Medulla oblongata (tissue), 1 donor: ENCODE measurements around the gene ERC2.

Experiments used
- DNase-seq: peaks from one replicate; pipeline ENCODE4 v3.0.0-alpha.2; 2015; ENCODE audit errors: extremely low spot score

Gene ERC2

DNA sequence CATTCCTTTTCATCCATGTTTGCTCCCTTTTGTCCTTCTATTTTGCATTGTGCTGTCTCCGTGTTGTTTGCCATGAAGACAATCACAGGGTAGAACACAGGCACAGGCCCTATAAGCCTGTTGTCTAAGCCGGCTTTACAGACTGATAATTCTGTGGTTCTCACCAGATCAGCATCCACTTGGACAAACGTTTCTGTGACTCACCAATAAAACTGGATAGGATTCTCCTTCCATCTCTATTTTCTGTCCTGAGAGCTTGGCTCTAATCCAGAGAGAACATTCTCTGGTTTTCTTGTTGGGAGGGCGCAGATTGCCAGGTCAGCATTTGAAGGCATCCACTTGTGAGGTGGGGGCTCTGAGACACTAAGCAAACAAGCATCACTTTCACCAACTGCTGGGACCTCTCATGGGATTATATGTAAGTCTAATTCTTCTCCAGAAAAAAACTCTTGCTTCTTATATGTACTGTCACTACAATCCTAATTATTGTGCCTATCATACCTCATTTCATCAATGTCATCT lies 101.6 kb downstream of the ERC2 start:
- peak; percentile 27 for DNase-seq

DNA sequence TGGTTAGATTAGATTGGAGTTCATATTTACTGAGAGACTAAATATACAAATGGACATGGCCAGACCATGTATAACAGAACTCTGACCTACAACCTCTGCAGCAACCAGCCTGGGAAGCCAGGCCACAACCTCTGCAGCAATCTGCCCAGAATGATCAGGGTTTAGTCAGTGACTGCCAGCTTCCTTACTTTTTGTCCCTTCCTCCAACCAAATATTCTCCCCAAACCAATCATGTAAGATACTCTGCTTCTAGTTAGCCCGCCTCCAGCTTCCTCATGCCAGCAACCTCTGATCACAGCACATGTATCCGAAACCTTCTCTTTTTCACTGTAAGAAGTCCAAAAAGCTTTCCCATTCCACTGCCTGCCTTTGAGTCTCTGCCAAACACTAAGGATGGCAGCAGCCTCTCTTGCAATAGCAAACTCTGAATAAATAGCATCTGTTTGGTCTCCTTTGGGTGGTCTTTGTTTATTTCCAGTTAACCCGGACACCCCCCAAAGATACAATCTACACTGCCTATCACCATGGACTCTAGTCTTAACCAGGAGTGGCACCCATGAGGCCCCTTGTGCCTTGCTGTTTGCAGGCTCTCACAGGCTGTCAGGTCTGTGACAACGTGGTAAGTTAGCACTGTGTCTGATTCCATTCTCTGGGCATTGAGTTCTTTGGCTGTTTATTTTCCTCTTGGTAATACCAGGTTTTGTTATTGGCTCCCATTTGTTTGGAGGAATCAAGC lies 102.2 kb downstream of the ERC2 start:
- peak; percentile 27 for DNase-seq

DNA sequence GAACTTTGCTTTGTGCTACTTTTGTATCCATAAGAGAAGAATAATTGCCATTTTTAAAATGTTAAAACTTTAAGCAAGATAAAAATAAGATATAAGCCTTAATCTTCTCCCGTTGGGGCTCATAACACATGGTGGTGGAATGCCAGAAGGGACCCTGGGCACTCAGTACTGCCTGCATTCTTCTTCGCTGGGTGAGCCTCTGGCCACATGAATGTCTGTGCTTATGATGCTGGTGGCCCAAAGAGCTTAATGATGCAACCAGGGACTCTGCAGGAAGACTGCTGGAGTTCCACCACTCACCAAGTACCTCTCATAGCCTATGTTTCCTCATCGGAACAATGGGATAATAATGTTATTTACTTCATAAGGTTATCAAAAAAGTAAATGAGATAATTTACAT lies 103.6 kb downstream of the ERC2 start:
- no peak for DNase-seq

DNA sequence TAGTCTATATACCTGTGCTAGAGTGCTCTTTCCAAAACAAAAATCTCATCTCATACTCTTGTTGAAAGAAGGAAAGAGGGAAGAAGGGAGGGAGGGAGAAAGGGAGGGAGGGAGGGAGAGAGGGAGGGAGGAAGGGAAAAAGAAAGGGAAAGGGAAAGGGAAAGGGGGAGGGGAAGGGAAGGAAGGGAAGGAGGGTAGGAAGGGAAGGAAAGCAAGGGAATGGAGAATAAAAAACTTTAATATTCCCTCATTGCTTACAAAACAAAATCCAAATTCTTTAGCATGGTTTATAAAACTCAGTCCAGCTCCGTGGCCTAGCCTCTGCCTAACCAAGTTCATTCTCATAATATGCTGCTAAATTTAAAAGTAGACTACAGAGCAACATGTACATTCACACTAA lies 104.5 kb downstream of the ERC2 start:
- DNase-seq: no peak

DNA sequence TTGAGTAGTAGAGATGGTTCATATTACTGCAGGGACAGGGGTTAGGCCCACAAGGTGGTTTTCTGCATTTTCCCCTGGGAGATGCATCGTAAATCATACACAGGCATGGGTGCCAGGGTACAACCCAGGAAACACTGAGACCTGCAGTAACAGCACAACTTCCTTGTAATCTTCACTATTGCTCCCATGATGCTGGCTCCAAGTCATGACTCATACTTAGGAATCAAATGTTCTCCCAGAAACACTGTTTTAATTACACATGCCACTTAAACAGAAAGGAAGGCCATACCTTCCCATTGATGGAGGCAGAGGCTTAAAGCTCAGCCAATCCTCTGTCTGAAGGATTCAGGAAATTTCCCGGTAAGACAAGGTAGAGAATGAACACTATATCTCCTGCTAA lies 106.5 kb downstream of the ERC2 start:
- DNase-seq: no peak

DNA sequence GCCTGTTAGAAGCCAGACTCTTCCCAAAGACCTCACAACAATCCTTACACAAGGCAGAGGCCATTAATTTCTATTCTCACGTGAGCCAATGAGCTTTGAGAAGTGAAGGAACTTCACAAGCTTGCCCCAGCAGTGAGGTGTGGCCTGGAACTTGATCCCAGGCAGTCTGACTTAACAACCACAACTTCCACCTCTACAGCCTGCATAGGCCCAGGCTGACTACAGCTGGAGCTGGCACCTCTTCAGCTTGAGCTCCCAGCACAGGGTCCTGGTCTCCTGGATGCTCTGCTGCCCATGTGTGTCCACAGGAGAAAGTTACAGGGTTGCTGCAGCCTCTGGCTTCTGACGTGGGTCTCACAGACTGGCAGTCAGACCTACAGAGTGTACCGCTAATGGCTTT lies 111.0 kb downstream of the ERC2 start:
- DNase-seq: no peak

DNA sequence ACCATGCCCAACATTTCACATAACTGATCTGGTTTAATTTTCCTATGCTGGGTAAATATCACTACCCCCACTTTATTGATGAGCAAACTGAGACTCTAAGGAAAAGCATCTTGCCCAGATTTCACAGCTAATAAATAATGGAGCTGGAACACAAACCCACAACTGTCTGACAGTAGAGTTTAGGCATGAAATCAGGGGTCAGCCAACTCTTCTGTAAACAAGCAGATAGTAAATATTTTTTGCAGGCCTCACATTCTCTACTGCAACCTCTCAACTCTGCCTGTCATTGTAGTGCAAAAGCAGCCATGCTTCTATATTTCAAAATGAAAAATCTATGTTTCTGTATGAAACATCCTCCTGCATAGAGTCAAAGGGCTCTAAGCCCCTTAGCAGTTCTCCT lies 111.5 kb downstream of the ERC2 start:
- DNase-seq: no peak

DNA sequence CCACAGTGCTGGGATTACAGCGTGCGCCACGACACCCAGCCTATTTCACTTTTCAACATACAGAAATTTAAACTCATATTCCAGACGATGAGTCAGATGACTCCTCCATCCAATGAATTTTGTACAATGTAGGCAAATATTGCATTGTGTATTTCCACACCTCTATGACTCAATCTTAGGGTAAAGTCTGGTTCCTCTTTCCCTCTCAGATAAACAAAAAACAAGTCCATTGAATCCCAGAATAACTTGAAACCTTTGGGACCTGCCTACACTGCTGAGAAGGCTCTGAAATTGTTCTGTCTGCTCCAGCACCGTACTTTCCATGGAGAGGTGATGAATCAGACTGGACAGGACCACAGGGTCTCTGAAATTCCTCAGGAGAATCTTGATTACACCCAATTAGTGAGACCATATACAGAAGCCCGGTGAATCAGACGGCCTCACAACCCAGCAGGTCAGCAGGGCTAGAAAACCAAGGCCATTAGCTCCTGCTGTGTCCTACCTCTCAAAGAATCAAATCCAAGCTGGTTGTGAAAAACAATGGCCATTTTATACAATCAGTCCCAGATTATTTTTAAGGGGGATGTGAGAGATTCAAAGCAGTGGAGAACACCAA lies 112.6 kb downstream of the ERC2 start:
- no peak for DNase-seq

DNA sequence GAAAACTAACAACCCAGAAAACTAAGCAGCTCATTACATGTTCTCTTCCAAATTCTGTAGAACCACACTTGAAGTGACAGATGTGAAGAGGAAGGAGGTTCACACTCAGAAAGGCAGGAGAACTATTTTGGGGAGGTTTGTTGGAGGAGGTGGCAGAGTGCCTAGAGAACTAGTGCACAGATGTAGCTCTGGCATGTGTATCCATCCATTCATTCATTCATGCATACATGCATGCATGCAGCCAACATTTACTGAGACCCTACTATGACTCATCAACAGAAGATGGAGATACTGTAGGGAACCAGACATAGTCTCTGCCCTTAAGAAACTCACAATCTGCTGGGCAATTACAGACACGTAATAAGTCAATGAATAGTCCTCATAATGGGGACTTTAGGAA lies 116.7 kb downstream of the ERC2 start:
- no peak for DNase-seq

DNA sequence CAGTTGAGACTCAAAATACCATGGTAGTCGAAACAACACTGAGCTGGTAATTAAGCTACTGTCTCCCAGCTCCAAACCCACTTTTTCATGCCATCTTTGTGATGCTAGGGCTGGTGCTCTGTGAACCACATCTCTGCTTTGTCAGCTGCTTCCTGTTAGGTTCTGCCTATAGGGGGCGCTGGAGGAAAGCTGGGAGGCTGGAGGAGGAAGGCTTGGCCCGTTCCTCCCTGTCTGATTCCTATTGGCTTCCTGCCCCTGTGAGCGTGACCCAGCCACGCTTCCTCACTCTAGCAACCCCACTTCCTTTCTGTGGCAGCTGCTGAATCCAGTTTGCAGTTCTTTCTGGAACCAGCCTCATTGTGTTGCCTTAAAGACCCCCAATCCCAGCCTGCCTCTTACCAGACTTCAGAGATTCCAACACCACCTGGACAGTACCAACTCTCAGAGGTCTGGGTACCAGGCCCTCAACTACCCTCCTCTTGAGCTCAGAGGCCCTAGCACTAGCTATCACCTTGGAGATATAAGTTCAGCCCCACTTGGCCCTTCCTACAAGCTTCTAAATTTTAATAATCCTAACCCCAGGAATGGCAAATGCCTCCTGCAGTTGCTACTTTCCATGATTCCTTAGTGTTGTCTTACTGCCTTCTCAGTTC lies 120.9 kb downstream of the ERC2 start:
- DNase-seq: peak; percentile 89

DNA sequence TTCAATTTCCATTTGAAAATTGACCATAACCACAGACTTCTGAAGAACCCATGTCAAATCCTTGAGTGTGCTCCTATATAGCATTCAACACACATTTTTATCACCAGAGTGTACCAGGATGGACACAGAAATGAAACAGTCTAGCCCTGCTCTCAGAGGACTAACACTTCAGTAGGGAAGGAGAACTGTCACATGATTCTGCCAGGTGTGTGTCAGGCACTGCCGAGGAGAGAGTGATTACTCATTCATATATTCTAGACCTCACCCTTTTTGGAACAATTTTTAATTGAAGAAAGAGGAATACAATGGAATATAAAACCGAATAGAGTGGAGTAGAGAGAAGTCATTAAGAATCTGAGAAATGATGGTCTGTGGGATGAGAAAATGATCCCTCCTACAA lies 125.8 kb downstream of the ERC2 start:
- no peak for DNase-seq

DNA sequence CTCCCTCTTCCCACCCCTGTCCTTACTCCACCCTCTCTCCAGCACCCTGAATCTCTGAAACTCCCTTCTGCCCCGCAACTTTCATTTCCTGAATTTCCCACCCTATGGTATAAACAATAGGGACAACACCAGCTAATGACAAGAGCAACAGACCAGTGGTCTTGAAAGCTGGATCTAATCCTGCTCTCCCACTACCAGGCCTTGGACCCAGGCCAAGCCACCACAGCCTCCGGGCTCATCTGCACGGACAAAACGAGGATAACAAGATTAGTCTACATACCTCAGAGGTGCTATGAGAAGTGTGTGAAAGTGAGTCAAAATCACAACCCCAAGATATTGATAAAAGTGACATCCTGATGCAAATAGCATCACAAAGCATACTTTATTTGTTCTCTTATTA lies 128.6 kb downstream of the ERC2 start:
- DNase-seq: no peak

DNA sequence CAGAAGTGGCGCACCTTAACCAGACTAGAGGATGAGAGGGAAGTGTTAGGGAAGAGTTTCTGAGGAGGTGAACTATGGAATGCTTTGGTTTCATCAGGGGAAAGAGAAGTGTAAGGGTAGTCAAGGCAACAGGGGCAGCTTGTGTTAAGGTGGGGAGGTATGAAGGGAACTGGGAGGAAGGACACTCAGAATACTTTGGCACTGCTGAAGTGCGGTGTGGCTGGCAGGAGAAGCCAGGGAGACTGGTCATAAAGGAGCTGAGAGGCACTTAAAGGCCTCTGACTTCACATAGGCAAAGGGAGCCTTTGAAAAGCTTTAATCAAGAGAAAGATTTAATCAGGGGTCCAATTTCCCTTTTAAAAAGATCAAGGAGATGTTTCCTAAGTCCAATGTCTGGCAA lies 129.0 kb downstream of the ERC2 start:
- DNase-seq: no peak

DNA sequence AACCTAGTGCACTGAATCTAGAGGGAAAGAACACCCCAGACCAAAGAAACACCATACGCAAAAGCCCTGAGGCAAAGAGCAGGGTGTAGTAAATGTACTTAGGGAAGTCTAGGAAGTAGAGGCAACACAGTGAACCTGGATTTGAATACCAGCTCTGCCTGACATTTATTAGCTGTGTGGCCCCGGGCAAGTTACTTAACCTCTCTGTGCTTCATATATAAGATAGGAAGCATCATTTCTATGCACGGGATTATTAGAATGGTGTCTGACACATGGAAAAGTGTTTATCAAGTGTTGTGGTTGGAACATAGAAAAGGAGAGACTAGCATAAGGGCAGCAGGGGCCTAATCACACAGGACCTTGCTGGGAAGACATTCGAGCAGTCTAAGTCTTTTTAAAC lies 132.2 kb downstream of the ERC2 start:
- DNase-seq: no peak

DNA sequence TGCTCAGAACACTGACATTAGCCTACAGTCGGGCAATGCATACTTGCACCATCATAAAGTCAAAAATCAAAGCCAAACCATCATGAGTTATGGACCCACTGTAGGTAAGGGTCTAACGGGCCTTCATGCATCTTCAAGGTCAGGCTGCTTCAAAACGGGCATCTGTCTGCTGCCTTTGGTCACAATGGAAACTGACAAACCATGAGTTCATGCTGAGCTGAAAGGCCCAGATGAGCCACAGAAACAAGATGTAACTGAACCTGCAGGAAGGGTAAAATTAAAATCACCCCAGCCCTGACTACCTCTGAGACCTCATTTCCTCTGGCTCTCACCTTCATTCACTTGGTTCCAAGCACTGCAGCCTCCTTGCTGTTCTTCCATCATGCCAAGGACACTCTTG lies 143.8 kb downstream of the ERC2 start:
- no peak for DNase-seq

DNA sequence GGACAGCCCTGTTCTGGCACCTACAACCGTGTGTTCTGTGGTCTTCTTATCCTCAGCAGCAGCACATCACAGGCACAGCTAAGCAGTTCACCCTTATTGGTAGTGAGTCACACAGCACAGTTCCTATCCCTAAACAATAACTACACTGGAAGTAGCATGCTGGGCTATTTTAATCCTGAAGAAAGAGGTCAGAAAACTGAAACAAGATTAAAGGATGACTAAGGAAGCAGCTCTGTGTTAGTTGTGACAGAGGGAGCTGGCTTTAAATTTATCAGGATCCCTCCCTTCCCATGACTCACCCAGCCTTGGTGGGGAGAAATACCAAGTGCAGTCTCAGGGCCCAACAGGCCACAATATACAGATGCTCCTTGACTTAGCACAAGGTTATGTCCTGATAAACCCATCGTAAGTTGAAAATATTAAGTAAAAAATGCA lies 144.3 kb downstream of the ERC2 start:
- no peak for DNase-seq

DNA sequence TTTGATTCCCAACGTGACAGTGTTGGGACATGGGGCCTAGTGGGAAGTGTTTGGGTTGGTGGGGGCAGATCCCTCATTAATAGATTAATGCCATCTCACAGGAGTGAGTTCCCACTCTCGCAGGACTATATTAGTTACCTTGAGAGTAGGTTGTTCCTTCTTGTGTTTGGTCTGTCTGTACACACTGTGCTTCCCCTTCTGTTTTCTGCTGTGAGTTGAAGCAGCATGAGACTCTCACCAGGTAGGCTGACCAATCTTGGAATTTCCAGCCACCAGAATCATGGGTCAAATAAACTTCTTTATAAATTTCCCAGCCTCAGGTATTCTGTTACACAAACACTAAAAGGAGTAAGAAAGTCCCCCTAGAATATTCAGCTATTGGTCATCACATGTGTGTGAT lies 145.4 kb downstream of the ERC2 start:
- no peak for DNase-seq

DNA sequence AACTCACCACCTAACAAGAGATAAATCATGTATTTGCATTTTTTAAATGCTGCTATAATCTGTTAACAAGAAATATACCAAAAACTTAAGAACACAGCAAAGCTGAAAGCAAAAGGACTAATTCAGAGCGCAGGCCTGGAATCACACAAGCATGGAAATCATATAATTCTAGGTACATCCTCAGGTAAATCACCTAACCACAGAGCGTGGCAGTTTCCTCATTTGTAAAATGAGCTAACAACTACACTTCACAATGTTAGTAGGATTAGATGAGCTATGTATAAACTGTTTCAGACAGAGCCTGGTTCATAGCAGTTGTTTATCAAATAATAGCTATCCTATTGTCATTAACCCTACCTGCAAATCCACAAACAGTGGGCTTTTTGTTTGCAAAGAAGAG lies 146.4 kb downstream of the ERC2 start:
- DNase-seq: no peak

DNA sequence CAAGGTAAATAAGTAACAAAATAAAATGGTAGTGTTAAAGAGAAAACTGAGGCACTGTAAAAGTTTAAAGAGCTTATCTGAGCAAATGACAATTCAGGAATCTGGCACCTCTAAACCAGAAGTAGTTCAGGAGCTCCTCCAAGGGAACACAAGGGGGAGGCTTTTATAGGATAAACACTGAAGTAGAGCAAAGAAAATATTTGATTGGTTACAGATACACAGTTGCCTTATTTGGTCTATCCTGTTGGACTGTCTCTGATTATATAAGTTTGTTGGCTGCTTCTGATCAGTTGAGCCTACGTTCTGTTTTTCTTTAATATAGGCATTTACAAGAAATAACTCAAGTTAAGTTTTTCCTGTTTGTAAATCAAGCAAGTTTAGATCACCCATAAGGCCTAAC lies 146.9 kb downstream of the ERC2 start:
- DNase-seq: no peak

DNA sequence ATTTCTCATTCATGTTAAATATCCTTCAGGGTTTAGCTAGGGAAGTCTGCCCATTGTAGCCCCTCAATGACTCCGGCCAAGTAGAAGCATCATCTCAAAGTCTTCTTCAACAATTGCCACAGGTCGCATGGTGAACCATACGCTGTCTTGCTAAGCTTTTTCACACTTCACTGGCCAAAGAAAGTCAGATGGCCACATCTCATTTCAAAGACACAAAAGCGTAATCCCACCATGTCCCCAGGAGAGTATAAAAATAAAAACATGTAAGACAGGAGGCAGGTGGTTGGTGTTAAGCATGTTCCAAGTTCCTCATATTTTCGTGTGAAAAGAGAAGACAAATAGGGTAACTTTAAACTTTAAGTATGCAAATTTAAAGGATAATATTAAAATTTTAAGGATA lies 147.4 kb downstream of the ERC2 start:
- no peak for DNase-seq

DNA sequence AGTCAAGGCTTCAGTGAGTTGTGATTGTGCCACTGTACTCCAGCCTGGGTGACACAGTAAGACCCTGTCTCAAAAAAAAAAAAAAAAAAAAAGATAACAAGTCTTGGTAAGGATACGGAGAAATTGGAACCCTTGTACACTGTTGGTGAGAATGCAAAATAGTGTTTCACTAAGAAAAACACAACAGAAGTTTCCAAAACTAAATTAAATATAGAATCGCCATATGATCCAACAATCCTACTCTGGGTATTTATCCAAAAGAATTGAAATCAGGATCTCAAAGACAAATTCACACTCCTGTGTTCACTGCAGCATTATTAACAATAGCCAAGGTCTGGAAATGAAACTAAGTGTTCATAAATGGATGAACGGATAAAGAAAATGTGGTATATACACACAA lies 149.4 kb downstream of the ERC2 start:
- DNase-seq: no peak

DNA sequence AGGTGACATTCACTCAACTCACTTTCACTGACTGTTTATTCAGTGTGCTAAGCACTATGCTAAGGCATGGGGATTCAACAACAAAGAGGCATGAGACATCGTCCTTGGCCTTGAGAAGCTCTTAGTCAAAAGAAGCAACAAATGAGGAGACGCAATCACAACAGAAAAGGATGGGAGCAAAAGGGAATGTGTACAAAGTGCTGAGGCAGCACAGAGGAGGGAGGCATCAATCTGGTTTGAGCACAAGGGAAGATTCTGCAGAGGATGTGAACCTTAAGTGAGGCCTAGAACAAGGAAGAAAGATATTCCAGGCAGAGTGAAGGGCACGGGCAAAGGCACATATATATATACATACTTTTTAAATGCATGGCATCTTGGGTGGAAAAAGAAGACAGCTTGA lies 151.3 kb downstream of the ERC2 start:
- DNase-seq: no peak

DNA sequence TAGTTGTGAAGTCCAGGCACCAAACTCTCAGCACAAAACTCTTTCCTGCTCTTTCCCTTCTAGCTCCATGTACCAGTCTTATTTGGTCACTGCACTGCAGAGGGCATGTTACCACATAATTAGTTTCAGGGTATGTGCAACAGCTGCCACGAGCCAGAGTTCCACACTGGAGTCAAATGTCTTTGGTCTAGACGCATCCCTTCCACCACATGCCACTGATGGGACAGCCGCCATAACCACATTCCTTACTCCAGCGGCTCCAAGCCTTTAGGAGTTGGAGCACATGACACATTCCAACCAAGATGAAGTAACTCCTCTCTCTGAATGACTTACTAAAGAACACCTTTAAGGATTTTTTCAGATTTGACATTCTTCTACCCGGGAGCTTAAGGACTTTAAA lies 153.4 kb downstream of the ERC2 start:
- DNase-seq: no peak
